Kasumi-1 (cell line): ENCODE results near the gene LRP10.

Experiments used
- DNase-seq, 2 experiments: peaks; one replicate each; lab custom pipeline; 2025; lab: John Stamatoyannopoulos, UW

The LRP10 gene

DNA sequence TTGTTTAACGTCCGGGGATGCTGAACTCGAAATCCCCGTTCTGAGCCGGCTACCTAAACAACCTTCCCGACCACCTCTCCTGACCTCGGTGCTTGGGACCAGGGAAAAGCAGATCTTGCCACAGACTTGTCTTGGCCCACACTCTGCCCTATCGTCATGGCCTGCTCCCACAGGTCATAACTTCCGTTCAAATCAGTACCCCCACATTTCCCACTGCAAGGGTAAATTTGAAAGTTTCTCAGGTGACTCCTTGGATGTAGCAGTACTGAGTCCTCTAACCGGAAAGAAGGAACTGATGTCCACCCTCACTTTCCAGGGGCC is 48.0 kb downstream of the LRP10 start:
- no peak for DNase-seq

DNA sequence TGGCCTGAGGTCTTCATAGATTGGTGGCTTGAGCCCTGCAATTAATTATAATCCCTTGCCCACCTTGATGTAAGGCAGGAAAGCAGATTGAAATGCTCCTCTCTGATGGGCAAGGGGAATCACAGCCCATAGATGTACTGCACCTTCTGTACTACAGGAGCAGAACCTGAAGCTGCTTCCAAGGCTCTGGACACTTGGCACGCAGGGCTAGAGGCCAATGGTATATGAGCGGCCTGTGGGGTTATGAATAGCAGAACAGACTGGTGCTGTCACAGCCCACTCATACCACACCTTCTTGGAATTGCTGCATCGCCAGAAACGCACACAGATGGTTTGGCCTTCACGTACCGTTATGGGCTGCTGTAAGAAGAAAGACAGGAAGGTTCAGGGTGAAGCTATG is 49.2 kb downstream of the LRP10 start:
- DNase-seq: no peak

DNA sequence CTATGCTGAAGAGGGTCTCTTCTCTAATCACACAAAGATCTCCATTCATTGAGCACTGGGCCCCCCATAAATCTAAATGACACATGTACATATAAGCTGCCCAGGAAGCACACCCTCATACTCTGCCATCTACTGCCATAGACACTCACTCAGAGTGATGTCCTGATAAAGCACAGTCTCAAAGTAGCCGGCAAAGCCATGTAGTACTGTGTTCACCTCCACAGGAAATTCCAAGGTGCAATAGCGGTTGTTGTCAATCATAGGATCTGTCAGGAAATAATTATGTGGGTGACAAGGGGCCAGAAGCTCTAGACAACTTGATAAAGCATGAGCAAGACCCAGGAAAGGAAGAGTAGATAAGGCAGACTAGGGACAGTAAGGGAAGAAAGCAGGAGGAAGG is 50.8 kb downstream of the LRP10 start:
- no peak for DNase-seq

DNA sequence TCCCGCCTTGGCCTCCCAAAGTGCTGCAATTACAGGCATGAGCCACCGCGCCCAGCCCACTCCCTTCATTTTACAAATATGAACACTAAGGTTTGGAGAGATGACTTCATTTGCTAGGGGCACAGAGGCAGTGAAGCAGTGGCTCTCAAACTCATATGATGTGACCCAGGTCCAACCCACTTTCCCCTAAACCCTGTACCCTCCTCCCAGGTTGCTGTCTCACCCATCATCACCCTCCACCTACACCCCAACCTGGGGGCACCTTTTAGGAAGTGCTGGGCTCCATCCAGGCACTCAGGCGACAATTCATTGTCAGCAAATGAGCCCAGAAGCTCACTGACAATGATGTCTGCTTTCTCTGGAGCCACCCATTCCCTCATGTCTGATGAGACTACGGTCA is 52.2 kb downstream of the LRP10 start:
- DNase-seq: no peak

DNA sequence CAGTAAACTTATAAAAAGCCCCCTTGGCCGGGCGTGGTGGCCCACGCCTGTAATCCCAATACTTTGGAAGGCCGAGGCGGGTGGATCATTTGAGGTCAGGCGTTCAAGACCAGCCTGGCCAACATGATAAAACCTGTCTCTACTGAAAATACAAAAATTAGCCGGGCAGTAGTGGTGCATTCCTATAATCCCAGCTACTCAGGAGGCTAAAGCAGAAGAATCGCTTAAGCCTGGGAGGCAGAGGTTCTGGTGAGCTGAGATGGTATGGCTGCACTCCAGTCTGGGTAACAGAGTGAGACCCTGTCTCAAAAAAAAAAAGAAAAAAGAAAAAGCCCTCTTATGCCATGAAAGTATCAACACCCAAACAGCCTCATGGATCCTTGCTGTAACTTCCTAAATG is 54.0 kb downstream of the LRP10 start:
- no peak for DNase-seq

DNA sequence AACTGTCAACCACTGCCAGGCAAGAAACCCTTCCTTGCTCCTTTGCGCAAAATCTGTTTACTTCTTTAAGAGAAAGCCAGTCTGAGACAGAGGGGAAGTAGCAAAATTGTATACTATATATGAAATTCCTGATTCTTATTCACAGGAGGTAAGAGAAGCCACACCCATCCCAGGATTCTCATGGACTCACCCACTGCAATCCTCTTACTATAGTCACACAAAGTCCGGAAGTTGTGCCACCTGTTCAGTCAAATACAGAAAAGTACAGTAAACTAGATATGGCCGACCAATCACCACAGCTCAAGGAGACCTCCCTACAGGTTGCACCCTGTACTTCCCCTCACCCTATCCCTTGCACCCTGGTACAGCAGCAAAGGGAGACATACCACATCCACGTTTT is 54.8 kb downstream of the LRP10 start:
- DNase-seq: no peak

DNA sequence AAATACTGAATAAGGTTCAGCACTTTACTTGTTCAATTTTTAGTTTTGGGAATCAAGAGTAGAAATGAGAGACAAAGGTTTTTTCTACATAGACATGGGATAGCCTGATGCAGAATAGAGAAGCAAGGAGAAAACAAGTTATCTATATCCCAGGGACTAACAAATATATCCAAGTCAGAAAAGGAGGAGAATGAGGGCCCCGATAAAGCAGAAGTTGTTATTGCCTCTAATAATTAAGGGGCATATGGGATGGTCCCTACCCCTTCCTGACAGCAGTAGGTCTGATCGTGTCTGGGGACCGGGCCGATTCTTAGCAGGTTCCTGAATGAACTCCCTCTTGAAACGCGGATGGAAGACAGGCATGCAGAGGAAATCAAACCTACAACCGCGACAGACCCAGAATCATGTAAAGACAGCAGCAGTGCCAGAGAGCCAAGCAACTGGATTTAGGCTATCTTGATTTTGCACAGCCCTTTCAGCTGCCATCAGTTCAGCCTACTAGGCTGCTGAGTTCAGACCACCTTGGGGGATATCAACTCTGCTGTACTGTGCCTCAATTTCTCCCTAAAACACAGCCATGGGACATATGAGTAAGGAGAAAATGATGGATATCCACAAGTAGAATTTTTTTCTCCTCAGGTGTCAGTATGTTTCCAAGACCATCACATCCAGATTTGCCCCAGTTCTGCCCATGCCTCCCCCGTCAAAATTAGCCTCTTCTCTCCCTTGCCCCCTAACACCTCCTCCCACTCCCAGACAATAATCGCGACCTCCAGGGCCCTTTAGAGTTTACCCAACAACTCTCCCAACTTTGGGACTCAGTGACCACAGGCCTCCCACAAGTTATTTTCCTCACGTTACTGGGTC is 56.9 kb downstream of the LRP10 start:
- peak in 1 of 2 experiments; percentile 13 for DNase-seq

DNA sequence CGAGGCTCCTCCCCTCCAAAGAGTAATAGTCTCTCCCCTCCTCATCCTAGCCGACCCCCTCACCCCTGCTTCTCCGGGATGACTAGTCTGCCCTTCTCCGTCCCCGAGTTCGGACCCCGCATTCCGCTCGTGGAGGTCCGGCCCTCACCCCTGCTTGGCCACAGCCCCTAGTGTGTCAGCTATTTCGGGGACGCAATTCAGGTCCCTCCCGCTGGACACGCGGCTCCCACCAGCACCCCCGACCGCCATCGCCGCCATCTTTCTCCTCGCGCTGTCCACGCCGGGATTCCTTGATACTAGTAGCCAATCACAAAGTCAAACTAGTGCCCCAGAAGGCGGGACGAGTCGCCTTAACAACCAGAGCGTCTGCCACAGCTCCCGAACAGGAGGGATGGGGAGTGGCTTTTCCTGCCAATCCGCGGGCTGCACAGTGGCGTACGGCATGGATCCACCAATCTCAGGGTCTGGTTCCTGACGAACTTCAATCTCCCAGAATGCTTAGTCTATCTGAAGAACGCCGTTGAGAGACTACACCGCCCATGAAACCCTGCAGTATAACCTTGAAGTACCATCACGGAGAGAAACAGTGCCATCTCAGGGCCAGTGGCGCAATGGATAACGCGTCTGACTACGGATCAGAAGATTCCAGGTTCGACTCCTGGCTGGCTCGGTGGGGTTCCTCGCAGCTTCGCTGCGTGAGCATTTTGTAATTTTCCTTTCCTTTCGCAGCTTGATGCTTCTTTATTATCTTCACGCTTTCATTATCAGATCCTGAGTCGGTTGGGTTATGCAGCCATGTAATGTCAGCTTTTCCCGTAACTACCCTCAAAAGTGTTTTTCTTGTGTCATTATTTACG is 57.8 kb downstream of the LRP10 start, which contains the start of gene PRMT5:
Gene PRMT5 (minus strand): TSS at position 273 of the 857 bp plus-strand sequence. CDS start 15 bp downstream, at position 258.
- DNase-seq: peak; percentile 99

DNA sequence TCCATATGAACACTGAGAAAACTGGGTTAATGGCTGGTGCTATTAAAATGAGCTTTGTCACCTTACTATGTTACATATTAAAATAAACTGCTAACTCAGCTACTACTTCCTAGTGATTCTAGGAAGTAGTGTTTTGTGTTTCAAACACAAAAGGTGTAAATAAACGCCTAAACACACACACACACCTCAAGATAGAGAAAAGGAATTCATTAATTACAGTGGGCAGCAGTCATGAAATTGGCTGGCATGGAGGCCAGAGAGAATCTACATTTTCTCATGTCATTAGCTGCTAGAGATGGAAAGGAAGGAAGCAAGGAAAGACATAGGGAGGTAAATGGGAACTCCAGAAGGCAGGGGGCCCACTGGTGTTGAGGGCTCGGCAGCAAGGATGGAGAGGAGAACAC is 58.4 kb downstream of the LRP10 start:
- DNase-seq: no peak
